Neural progenitor cell (in vitro differentiated cells): Measurements from ENCODE around the gene MTCL3.

Source experiments
- DNase-seq: peaks from one replicate; pipeline ENCODE4 v3.0.0-alpha.2; 2016; ENCODE audit warnings: low spot score
- H2AFZ ChIP-seq: fragments of 200-600 bp; sonication (generic); replicated peaks from 2 replicates; pipeline ENCODE4 v1.6.1; 2016; ENCODE audit warnings: antibody characterized with exemption
- H3F3A ChIP-seq: fragments of 200-600 bp; sonication (generic); 2 replicates; pipeline ENCODE4 v1.6.1; 2016; ENCODE audit warnings: antibody characterized with exemption, low read depth
- H3K27ac ChIP-seq: fragments of 200-600 bp; sonication (generic); 2 replicates; pipeline ENCODE4 v1.5.1; 2016; ENCODE audit warnings: mild to moderate bottlenecking
- H3K27me3 ChIP-seq: fragments of 200-600 bp; sonication (generic); 2 replicates; pipeline ENCODE4 v1.6.1; 2016; ENCODE audit warnings: mild to moderate bottlenecking, moderate library complexity
- H3K36me3 ChIP-seq: fragments of 200-600 bp; sonication (generic); 2 replicates; pipeline ENCODE4 v1.5.1; 2016
- H3K4me1 ChIP-seq: fragments of 200-600 bp; sonication (generic); 2 replicates; pipeline ENCODE4 v1.6.1; 2016; ENCODE audit warnings: mixed run types
- H3K4me2 ChIP-seq: fragments of 200-600 bp; sonication (generic); 2 replicates; pipeline ENCODE4 v1.6.1; 2016
- H3K4me3 ChIP-seq: fragments of 200-600 bp; sonication (generic); 2 replicates; pipeline ENCODE4 v1.5.1; 2016
- H3K79me2 ChIP-seq: fragments of 200-600 bp; sonication (generic); 2 replicates; pipeline ENCODE4 v1.6.1; 2016; ENCODE audit warnings: low read depth
- H3K9ac ChIP-seq: fragments of 200-600 bp; sonication (generic); 2 replicates; pipeline ENCODE4 v1.6.1; 2016
- H3K9me3 ChIP-seq: fragments of 200-600 bp; sonication (generic); 2 replicates; pipeline ENCODE4 v1.5.1; 2016; ENCODE audit warnings: low read depth
- H4K20me1 ChIP-seq: fragments of 200-600 bp; sonication (generic); 2 replicates; pipeline ENCODE4 v1.6.1; 2016; ENCODE audit warnings: low read depth
- H3K27ac Mint-ChIP-seq: 3 replicates; pipeline ENCODE4 v1.8.0; 2021; ENCODE audit warnings: mixed read lengths
- H3K27me3 Mint-ChIP-seq: 2 replicates; pipeline ENCODE4 v1.8.0; 2022; ENCODE audit warnings: low read depth, mild to moderate bottlenecking, inconsistent platforms, moderate library complexity, mixed read lengths; ENCODE audit not compliant: insufficient read depth
- H3K36me3 Mint-ChIP-seq: 3 replicates; pipeline ENCODE4 v1.8.0; 2021; ENCODE audit warnings: mixed read lengths
- H3K4me1 Mint-ChIP-seq: 3 replicates; pipeline ENCODE4 v1.8.0; 2021; ENCODE audit warnings: mixed read lengths
- H3K4me3 Mint-ChIP-seq: 3 replicates; pipeline ENCODE4 v1.8.0; 2021; ENCODE audit warnings: mild to moderate bottlenecking, moderate library complexity, mixed read lengths
- H3K9me3 Mint-ChIP-seq: 3 replicates; pipeline ENCODE4 v1.8.0; 2020; ENCODE audit warnings: mixed read lengths
- EZH2 ChIP-seq: fragments of 200-600 bp; sonication (generic); IDR thresholded peaks from 2 replicates; pipeline ENCODE4 v1.6.1; 2017; ENCODE audit warnings: antibody characterized with exemption, mild to moderate bottlenecking, moderate library complexity
- EZH2phosphoT487 ChIP-seq: fragments of 200-600 bp; sonication (generic); IDR thresholded peaks from 2 replicates; pipeline ENCODE4 v1.6.1; 2017; ENCODE audit warnings: antibody characterized with exemption
- TF ChIP-seq, protein P1 (sequence below): fragments of 200-600 bp; sonication (generic); IDR thresholded peaks from 2 replicates; pipeline ENCODE4 v1.5.1; 2017; ENCODE audit warnings: antibody characterized with exemption, mild to moderate bottlenecking

MTCL3 gene

DNA sequence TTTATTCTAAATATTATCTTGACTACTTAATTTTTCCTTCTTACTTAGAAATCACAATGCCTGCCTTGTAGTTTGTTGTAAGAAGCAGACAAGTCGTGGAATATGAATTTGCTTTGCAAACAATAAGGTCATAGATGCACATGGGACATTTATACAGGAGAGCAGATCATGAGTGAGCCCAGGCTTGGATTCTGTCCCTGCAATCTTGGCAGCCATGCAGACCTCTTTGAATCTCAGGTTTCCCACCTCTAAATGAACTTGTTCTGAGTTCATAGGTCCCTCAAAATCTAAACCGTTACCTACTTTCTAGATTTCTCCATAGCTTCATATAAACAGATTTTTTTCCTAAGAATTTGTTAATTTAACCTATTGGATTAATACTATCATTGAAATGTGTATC is 79.4 kb downstream of the MTCL3 start:
- H3K27ac Mint-ChIP-seq, result no peak overlapping the region

DNA sequence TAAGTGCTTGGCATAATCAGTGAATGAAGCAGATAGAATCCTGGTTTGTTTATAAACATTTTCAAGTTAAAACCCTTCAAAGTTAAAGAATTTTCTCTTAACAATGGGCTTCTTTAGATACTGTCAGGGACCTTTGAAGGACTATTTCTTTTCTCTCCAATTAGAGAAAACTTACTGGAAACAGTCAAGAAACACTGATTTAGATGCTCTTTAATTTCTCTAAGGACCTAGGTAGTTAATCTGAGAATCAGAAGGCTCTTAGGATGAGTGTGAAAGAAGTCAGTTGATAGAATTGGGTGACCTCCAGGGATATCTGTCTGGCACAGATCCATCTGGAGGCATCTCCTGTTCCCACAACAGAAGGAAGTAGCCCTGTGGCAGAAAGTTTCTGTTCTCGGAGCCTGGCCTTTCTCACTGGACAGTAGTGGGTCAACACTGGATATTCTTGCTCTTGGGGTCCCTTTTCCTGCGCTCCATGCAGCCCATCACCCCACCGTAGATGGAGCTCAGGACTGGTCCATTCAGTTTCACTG is 82.5 kb downstream of the MTCL3 start:
- Histone ChIP-seq H3K9ac (no peak overlapping the region), H3K4me1 (peaks cover 7% of the 10 kb centered on the region), H3K79me2 (no peaks in the 10 kb centered on the region), H3K36me3 (no peaks in the 10 kb centered on the region), H3K9me3 (no peaks in the 10 kb centered on the region), H3K4me3 (no peak overlapping the region), H3F3A (no peaks in the 10 kb centered on the region), H3K27me3 (no peaks in the 10 kb centered on the region), H2AFZ (no peak overlapping the region), H4K20me1 (no peaks in the 10 kb centered on the region), H3K27ac (no peak overlapping the region), H3K4me2 (no peak overlapping the region)
- TF ChIP-seq EZH2phosphoT487 (no peak), EZH2 (no peak)
- TF ChIP-seq, protein P1, sequence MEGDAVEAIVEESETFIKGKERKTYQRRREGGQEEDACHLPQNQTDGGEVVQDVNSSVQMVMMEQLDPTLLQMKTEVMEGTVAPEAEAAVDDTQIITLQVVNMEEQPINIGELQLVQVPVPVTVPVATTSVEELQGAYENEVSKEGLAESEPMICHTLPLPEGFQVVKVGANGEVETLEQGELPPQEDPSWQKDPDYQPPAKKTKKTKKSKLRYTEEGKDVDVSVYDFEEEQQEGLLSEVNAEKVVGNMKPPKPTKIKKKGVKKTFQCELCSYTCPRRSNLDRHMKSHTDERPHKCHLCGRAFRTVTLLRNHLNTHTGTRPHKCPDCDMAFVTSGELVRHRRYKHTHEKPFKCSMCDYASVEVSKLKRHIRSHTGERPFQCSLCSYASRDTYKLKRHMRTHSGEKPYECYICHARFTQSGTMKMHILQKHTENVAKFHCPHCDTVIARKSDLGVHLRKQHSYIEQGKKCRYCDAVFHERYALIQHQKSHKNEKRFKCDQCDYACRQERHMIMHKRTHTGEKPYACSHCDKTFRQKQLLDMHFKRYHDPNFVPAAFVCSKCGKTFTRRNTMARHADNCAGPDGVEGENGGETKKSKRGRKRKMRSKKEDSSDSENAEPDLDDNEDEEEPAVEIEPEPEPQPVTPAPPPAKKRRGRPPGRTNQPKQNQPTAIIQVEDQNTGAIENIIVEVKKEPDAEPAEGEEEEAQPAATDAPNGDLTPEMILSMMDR, result no peak
- Mint-ChIP-seq H3K4me1 (peaks cover 9% of the 10 kb centered on the region), H3K27me3 (no peaks in the 10 kb centered on the region), H3K36me3 (peaks cover 8% of the 10 kb centered on the region), H3K9me3 (no peaks in the 10 kb centered on the region), H3K4me3 (peak overlapping the region; percentile 59), H3K27ac (peak overlapping the region; percentile 46)
- DNase-seq, result no peak

More for the DNA sequence above, 79.4 kb downstream of the MTCL3 start:
- Histone ChIP-seq H3K9me3 (no peaks in the 10 kb centered on the region), H3K4me2 (no peak overlapping the region), H2AFZ (no peak overlapping the region), H3K79me2 (no peaks in the 10 kb centered on the region), H3K4me3 (no peak overlapping the region), H3K9ac (no peak overlapping the region), H3K27me3 (no peaks in the 10 kb centered on the region), H3K36me3 (peaks cover 5% of the 10 kb centered on the region), H4K20me1 (no peaks in the 10 kb centered on the region), H3K27ac (no peak overlapping the region), H3K4me1 (peaks cover 7% of the 10 kb centered on the region), H3F3A (no peaks in the 10 kb centered on the region)
- TF ChIP-seq, protein P1, result no peak
- TF ChIP-seq EZH2, result no peak
- no peak for TF ChIP-seq EZH2phosphoT487
- H3K4me3 Mint-ChIP-seq, result no peak overlapping the region
- peaks cover 9% of the 10 kb centered on the region for H3K4me1 Mint-ChIP-seq
- H3K36me3 Mint-ChIP-seq, result peaks cover 11% of the 10 kb centered on the region
- DNase-seq, result no peak
- no peaks in the 10 kb centered on the region for H3K9me3 Mint-ChIP-seq
- no peaks in the 10 kb centered on the region for H3K27me3 Mint-ChIP-seq

DNA sequence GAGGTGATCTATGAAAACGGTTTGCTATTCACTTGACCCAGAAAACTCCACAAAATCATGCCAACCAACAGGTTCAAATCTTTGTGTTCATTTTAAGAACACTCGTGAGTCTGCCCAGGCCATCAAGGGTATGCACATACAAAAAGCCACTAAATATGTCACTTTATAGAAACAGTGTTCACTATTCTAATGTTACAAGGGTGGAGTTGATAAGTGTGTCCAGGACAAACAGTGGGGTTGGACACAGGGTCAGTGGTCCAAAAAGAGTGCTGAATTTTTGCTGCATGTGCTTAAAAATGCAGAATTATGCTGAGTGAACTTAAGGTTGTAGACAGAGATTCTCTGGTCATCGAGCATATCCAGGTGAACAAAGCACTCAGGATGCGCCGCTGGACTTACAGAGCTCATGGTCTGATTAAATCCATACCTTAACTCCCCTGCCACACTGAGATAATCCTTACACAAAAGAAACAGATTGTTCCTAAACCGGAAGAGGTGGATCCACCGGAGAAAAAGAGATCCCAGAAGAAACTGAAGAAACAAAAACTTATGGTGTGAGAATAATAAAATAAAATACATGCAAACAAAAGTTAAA is 83.4 kb downstream of the MTCL3 start:
- Mint-ChIP-seq H3K27ac (no peak overlapping the region), H3K36me3 (peaks cover 4% of the 10 kb centered on the region)
- H3F3A ChIP-seq, result no peaks in the 10 kb centered on the region

More for the DNA sequence above, 83.4 kb downstream of the MTCL3 start:
- Histone ChIP-seq H4K20me1 (no peaks in the 10 kb centered on the region), H3K27ac (no peak overlapping the region), H3K9ac (no peak overlapping the region), H3K79me2 (no peaks in the 10 kb centered on the region), H2AFZ (no peak overlapping the region), H3K36me3 (no peaks in the 10 kb centered on the region), H3K9me3 (no peaks in the 10 kb centered on the region), H3K4me2 (no peak overlapping the region), H3K27me3 (no peaks in the 10 kb centered on the region), H3K4me1 (peaks cover 7% of the 10 kb centered on the region), H3K4me3 (no peak overlapping the region)
- Mint-ChIP-seq H3K27me3 (no peaks in the 10 kb centered on the region), H3K4me1 (peaks cover 9% of the 10 kb centered on the region), H3K9me3 (no peaks in the 10 kb centered on the region), H3K4me3 (no peak overlapping the region)
- TF ChIP-seq EZH2phosphoT487, result no peak
- no peak for TF ChIP-seq EZH2
- TF ChIP-seq, protein P1, result no peak
- peak; percentile 55 for DNase-seq
